Lower leg skin (tissue), 4 donors: ENCODE measurements around the gene HSPG2. TPM values are rescaled to one million over a fixed set of nuclear protein-coding genes. Genes with fewer than 3 reads are reported as not detected.

Experiments
- DNase-seq, 2 donors: peaks; one replicate each; pipeline ENCODE4 v3.0.0-alpha.2; 2019; ENCODE audit warnings: low spot score in 2 of 2
- H3K4me3 ChIP-seq: fragments of 200-600 bp; sonication (generic); 2 replicates; pipeline ENCODE4 v1.5.1; 2017; ENCODE audit warnings: mild to moderate bottlenecking, low read depth; ENCODE audit not compliant: poor library complexity, severe bottlenecking
- POLR2A ChIP-seq, 2 donors: fragments of 450-650 bp; IDR thresholded peaks; one replicate each; pipeline ENCODE4 v1.6.1; 2016 to 2017; ENCODE audit warnings: antibody characterized with exemption in 2 of 2, mild to moderate bottlenecking in 1 of 2, moderate library complexity in 1 of 2
- WGBS, 2 donors: methylation state at CpG; one replicate each; pipeline ENCODE4 v1.1.5; 2018; 5-methylcytosine and 5-hydroxymethylcytosine counted together
- intact Hi-C: fragments of 100-400 bp; cut with DNase I; formaldehyde crosslinking; loops from one replicate; pipeline ENCODE4 v1.15.0; 2023; ENCODE audit warnings: low total_unique reads
- total RNA-seq, 4 donors: library from RNA; depleted of rRNA; stranded (reverse); fragments of >200 nt; gene quantifications; one replicate each; pipeline ENCODE4 v1.1.0, GENCODE V29; 2016
- TF ChIP-seq, protein P1 (sequence below), 3 donors: fragments of 450-650 bp; IDR thresholded peaks; one replicate each; pipeline ENCODE4 v1.5.1; 2016; ENCODE audit warnings: antibody characterized with exemption in 3 of 3, mild to moderate bottlenecking in 3 of 3, moderate library complexity in 2 of 3

The HSPG2 gene
- total RNA-seq, 4 donors from 2014 or later, result 67.9 to 171 (median 99.6) TPM

GRCh38 chr1:21898326-21899200, 38.5 kb downstream of the HSPG2 start:
- TF ChIP-seq, protein P1, sequence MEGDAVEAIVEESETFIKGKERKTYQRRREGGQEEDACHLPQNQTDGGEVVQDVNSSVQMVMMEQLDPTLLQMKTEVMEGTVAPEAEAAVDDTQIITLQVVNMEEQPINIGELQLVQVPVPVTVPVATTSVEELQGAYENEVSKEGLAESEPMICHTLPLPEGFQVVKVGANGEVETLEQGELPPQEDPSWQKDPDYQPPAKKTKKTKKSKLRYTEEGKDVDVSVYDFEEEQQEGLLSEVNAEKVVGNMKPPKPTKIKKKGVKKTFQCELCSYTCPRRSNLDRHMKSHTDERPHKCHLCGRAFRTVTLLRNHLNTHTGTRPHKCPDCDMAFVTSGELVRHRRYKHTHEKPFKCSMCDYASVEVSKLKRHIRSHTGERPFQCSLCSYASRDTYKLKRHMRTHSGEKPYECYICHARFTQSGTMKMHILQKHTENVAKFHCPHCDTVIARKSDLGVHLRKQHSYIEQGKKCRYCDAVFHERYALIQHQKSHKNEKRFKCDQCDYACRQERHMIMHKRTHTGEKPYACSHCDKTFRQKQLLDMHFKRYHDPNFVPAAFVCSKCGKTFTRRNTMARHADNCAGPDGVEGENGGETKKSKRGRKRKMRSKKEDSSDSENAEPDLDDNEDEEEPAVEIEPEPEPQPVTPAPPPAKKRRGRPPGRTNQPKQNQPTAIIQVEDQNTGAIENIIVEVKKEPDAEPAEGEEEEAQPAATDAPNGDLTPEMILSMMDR (IDR thresholded peaks at IDR 0.05), result no peak
- TF ChIP-seq POLR2A (IDR thresholded peaks at IDR 0.05), result no peak
- no peak overlapping the region for H3K4me3 ChIP-seq
- 56 to 63% methylated on average over 16 of the region's 16 CpGs for WGBS, 2 donors
- intact Hi-C loops, result no loop called here
- no peak for DNase-seq

- no peak overlapping the region for H3K4me3 ChIP-seq
- no peak for DNase-seq
- 91 to 95% methylated on average over 4 of the region's 4 CpGs for WGBS, 2 donors
- intact Hi-C loops, result no loop called here
- TF ChIP-seq, protein P1 (IDR thresholded peaks at IDR 0.05), result no peak
- TF ChIP-seq POLR2A (IDR thresholded peaks at IDR 0.05), result no peak
These were observed 39.3 kb downstream of the HSPG2 start for GRCh38 chr1:21897844-21898243.

DNA sequence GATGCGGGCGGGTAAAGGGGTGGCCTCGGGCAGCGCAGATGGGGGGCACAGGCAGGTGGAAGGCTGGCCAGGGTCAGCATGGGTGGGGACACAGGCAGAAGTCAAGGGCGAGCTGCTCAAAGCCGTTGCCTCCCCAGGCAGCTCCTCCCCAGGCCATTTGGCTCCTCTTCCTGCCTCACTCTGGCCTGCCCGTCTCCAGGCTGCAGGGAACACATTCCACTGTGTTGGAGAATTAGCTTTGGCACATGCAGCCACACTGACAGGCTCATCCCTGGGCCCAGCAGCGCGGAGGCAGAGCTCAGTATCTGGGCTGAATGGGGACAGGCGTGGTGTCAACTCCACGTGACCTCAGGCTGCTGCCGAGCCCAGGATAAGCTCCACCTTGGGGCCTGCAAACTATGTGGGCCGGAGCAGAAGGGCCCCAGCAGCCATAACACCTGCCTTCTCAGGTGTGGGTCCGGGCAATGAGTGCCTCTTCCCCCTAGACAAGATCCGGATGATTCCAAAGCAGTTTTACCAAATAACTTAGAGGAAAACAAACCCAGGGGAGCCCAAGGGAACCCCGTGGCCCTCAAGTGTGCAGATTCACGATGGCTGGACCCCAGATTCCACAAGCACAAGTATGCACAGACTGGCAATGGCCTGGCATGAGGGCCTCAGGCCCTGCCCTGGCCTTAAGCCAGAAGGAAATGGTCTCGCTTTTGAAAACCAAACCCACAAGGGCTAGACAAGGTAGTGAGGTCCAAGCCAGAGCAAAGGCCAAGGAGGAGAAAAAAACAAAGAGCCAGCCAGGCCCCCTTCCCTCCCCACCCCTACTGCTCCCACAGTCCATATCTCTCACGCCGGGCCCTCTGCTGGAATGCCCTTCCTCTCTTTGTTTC, 40.2 kb downstream of the HSPG2 start:
- DNase-seq, result peak; percentile 83 to 96
- no peak for TF ChIP-seq POLR2A (IDR thresholded peaks at IDR 0.05)
- TF ChIP-seq, protein P1 (IDR thresholded peaks at IDR 0.05), result no peak
- no peak overlapping the region for H3K4me3 ChIP-seq
- intact Hi-C loops, result no loop called here
- 33 to 37% methylated on average over 20 of the region's 20 CpGs for WGBS, 2 donors

DNA sequence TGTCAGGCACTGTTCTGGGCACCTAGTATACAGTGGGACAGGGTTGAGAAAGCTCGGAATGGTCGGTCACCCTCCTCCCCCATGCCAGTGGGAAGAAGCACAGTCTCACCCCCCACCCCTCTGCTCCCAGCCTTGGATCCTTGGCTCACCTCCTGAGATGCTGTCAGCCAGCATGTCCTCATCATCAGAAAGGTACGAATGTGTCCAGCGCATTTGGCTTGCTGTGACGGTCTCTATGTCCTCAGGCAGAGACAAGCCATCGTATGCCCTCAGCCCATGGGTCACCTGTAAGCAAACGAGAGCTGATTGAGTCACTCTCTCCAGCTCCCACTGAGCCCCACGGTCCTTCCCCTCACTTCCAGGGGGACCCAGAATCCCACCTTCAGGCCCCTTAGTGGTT, 41.1 kb downstream of the HSPG2 start:
- H3K4me3 ChIP-seq, result no peak overlapping the region
- TF ChIP-seq, protein P1 (IDR thresholded peaks at IDR 0.05), result no peak
- no peak for TF ChIP-seq POLR2A (IDR thresholded peaks at IDR 0.05)
- DNase-seq, result no peak
- 65 to 67% methylated on average over 8 of the region's 8 CpGs for WGBS, 2 donors
- intact Hi-C loops, result no loop called here

DNA sequence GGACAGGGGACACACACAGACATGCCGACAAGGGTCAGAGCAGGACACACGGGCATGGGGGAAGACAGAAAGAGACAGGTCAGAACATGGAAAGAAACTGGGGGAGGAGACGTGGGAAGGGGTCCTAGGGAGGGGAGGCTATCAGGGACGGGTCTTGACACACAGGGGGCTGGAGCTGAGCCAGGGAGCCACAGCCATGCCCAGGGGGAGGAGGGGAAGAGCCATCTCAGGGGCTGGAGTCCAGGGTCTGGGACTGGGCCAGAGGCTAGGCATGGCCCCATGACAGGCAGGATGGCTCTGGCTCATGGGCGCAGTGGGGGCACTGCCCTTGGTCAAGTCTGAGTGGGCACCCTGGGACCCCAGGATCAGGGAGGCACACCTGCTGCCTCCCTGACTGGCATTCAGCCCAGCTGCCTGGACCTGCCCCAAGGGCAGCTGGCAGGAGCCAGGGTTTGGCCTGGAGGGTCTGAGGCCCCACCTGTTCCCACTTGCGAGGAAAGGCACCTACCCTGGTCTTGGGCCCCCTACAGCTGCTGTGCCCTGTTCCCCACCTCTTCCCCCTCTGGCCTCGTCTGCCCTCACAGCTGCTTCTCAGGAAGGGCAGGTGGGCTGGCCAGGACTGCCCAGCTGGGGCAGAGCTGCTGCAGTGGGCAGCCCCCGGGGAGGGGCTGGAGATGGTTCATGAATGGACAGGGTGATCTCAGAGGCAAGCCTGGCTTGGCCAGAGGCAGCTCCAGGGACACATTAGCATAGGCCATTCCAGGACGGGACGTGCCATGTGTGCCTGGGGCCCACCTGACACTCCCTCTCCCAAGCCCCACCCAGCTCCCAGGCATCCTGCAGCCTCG, 42.9 kb downstream of the HSPG2 start:
- intact Hi-C loops, result no loop called here
- no peak overlapping the region for H3K4me3 ChIP-seq
- WGBS, 2 donors, result 57 to 66% methylated on average over 8 to 9 of the region's 11 CpGs
- no peak for TF ChIP-seq POLR2A (IDR thresholded peaks at IDR 0.05)
- TF ChIP-seq, protein P1 (IDR thresholded peaks at IDR 0.05), result no peak
- no peak for DNase-seq
